RWPE1 (cell line): ENCODE measurements around the gene EMP1.
A peak's percentile ranks its signal among the peaks of the same experiment; 100 is the strongest.

Experiments
- CTCF ChIA-PET: fragments of 350-600 bp; sonication (Branson Sonifier 250); formaldehyde crosslinking; extraction: SDS; loops from one replicate; lab custom pipeline; 2021; lab: Yijun Ruan, JAX
- POLR2A ChIA-PET: fragments of 400-600 bp; formaldehyde crosslinking; extraction: SDS; loops from one replicate; lab custom pipeline; 2020; ENCODE audit warnings: antibody characterized with exemption; ENCODE audit not compliant: low non-redundant PET; lab: Yijun Ruan, JAX
- DNase-seq: peaks from one replicate; pipeline ENCODE4 v3.0.0; 2012; ENCODE audit warnings: low spot score
- H3K27ac ChIP-seq: fragments of 450-650 bp; 2 replicates; pipeline ENCODE4 v1.5.1; 2017
- CTCF ChIP-seq: fragments of 450-650 bp; conservative IDR thresholded peaks from 2 replicates; pipeline ENCODE4 v1.5.1; 2017; ENCODE audit warnings: low read depth, mild to moderate bottlenecking

The EMP1 gene

GRCh38 chr12:13163868-13164635 is 32.5 kb upstream of the EMP1 start:
- POLR2A ChIA-PET: interaction anchor here (0.7 kb wide), 1 partner anchor 16 kb away, joined by 7 read pairs; no protein-coding TSS in a partner anchor
- TF ChIP-seq CTCF: no peak
- CTCF ChIA-PET: interaction anchor here (0.6 to 1.0 kb wide), 3 partner anchors 37 to 1372 kb away, joined by 3 to 5 read pairs (median 4); no protein-coding TSS in a partner anchor

DNA sequence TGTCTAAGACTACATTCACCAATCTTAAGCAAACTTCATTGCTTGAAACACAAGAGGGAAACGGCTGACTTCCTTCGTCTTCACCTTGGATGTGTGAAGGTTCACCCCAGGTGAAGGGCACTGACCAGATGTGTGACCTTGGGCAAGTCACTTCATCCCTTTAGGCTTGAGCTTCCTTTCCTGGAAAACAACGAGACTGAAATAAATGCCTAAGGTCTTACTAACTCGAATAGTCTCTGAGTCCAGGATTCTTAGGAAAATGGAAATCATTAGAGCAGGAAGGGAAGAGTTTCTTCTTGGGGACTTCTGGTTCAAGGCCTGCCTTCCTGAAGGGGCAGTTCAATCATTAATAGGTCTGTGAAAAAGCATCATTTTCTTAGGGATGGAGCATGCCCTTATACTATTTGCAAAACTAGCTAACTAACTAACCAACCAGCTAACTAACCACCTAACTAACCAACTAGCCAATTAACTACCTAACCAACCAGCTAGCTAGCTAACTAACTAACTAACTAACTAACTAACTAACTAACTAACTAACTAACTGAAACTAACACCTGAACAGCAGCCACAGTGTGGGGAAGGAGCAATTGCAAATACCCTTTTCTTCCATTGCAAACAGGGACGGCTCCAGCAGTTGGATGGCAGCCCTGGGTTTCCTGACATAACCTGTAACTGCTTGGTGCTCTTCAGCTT is 31.5 kb upstream of the EMP1 start:
- peak overlapping the region; percentile 80 for H3K27ac ChIP-seq
- ChIA-PET CTCF (interaction anchor here (0.5 to 1.1 kb wide), 2 partner anchors 11 to 13 kb away, joined by 3 read pairs; no protein-coding TSS in a partner anchor), POLR2A (interaction anchor here (0.6 kb wide), 1 partner anchor 31 kb away, joined by 3 read pairs; the partner anchor contains the start of gene EMP1)
- TF ChIP-seq CTCF: no peak
- DNase-seq: no peak

More at GRCh38 chr12:13163868-13164635, 32.5 kb upstream of the EMP1 start:
- no peak for DNase-seq
- peak overlapping the region; percentile 41 for H3K27ac ChIP-seq

DNA sequence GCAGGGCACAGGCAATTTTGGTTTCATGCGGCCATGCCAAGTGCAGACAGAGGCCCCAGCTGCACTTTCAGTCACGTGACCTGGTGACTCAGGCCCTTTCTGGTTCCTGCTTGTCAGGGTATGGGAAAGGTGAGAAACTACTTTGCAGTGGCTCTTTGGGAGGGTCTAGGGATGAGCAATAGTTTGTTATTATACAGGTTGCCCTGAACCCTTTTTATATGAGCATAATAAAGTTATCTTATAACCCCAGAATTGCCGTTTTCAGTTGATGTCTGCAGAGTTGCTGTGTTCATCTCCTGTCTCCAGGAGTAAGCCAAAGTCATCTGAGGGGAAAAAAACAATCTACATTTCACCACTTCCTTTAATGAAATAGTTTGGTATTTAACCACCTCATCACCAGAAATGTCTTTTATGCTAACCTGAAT is 30.9 kb upstream of the EMP1 start:
- POLR2A ChIA-PET: interaction anchor here (0.6 kb wide), 1 partner anchor 31 kb away, joined by 3 read pairs; the partner anchor contains the start of gene EMP1
- peak; percentile 91 for DNase-seq
- H3K27ac ChIP-seq: peak overlapping the region; percentile 80
- TF ChIP-seq CTCF: no peak
- CTCF ChIA-PET: interaction anchor here (0.5 to 1.1 kb wide), 2 partner anchors 11 to 14 kb away, joined by 3 read pairs; no protein-coding TSS in a partner anchor

- ChIA-PET POLR2A (no interaction called here), CTCF (no interaction called here)
- DNase-seq: peak; percentile 56
- peak overlapping the region; percentile 72 for H3K27ac ChIP-seq
- TF ChIP-seq CTCF: no peak
These were observed 29.3 kb upstream of the EMP1 start for GRCh38 chr12:13167226-13167625.

- ChIA-PET CTCF (no interaction called here), POLR2A (no interaction called here)
- no peak for DNase-seq
- no peak for TF ChIP-seq CTCF
- peak overlapping the region; percentile 72; the same call in 1 of the 2 replicates for H3K27ac ChIP-seq
These were observed 28.6 kb upstream of the EMP1 start for GRCh38 chr12:13167906-13168305.

DNA sequence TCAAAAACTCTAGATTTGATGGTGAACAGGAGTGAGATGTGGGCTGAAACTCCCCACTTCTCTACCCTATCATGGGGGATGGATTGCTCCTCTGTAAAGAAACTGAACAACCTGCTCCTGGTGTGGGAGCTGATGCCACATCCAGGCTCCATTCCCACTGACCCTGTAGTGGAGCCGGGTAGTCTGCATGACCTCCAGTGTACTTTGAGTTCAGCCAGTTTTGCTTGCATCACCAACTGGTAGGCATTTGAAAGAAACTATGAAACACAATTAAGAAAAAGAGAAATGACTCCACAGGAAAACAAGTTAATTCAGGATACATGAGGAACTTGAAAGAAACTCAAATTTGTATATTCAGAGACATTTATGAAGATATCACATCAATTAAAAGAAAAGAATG is 27.3 kb upstream of the EMP1 start:
- no peak for TF ChIP-seq CTCF
- H3K27ac ChIP-seq: no peak overlapping the region
- POLR2A ChIA-PET: no interaction called here
- CTCF ChIA-PET: no interaction called here
- DNase-seq: no peak
